Activated CD4-positive, alpha-beta T cell treated with anti-CD3 and anti-CD28 coated beads, Interleukin-10, Interleukin-2, amounts not matched to agents 100 ng/mL and 50 ng/mL, durations not matched to agents 16 hours and 8 hours (primary cell): Measurements from ENCODE around the gene BIRC3.
"Not testable (repeated sequence)": the region's sequence is repeated elsewhere in the genome, so short reads cannot be mapped to it uniquely, and the experiment has no call there.

Source experiments
- DNase-seq: peaks from one replicate; pipeline ENCODE4 v3.0.0-alpha.2; 2020

The BIRC3 gene

DNA sequence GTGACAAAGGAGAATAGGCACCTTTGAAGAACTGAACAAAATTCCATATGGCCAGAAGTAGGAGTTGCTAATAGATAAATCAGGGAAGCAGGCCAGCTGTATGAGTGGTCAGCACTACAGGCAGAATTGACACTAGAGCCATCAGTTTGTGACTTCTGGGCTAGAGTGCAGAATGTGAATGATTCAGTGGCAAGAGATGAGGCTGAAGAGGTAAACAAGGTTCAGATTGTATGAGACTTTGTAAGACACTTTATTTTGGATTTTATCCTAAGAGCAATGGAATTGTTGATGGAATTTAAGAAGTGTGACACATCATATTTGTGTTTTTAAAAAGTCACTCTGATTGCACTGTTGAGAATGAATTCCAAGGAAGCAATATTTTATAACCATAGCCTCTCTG is 12.9 kb downstream of the BIRC3 start:
- no peak for DNase-seq

DNA sequence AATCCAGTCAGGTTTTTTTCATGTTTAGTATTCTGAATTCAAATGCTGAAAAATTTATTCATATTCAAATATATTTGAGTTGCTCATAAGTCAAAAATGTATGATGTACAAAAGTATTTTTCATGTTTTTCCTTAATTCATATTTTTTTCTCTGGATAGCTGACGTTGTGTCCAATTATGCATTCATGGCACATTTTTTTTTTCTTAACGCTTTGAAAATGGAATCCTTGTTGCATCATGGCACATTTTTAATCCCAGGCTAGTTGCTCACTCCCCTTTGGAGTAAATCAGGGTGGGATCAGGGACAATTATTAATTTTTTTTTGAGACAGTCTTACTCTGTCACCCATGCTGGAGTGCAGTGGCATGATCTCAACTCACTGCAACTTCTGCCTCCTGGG is 14.1 kb downstream of the BIRC3 start:
- no peak for DNase-seq

DNA sequence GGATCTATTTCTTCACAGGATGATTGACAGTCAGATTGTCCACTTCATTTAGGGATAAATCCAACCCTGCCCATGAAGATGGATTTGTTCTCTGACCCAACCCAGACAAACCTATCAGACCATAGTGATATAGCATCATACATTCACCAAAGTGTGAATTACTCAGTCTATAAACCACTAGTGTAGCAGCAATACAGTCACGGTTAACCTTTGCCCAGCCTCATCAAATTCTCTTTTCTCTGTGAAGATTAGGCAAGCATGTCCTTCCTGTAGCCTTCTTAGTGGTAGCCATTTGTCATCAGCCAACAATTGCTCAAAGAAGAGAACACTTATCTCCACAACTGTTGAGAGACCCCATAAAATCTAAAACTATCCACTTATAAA is 15.3 kb downstream of the BIRC3 start:
- DNase-seq = no peak

DNA sequence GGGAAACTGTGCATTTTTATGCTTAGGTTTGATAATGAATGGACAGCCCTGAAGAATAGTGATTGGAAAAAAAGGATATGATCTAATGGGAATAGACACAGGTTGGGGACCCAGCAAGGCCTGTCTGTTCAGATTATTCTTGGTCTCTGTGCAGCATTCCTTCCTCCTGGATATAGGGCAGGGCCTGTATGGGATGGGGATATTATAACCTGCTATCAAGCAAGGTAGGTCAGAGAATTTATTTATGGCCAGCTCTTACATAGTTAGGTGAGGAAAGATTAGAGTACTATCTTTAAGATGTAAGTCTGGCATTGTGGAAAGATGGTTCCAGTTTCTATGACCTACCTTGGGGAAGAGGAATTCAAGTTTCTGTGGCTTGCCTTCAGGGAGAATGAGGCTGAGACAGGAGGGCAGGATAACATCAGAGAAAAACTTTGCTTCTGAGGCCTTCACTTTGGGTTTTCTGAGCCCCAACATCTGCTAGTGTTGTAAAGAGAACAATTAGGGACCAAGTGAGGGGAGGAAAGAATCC is 21.3 kb downstream of the BIRC3 start:
- DNase-seq = no peak

DNA sequence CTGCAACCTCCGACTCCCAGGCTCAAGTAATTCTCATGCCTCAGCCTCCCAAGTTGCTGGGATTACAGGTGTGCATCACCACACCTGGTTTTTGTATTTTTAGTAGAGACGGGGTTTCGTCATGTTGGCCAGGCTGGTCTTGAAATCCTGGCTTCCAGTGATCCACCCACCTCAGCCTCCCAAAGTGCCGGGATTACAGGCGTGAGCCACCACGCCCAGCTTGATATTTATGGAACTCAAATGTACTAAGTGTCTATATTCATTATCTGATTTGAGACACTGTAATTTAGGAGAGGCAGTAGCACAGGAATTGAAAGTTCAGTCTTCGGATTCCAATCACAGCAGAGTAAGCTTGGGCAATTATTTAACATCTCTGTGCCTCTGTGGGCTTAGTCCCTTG is 24.0 kb downstream of the BIRC3 start:
- DNase-seq = not testable (repeated sequence)

DNA sequence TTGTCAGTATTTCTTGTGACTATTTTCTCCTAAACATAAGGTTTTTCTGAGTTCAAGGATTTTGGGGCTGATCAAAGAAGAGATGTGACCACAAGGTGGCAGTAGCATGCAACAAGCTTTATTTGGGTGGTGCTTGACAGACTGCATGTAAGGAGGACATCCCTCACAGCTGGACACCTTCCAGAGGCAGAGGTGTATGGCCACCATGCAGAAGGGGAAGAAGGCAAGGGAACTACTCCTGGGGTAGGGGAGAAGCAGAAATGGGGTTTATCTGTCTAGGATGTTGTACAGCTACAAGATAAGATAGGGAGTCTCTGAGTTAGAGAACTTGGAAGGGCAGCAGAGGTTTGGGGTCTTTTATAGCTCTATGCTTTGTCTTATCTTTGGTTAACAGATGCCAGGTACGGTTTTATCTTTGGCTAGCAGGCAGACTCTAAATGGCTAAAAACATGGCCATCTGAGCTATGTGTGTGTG is 24.6 kb downstream of the BIRC3 start:
- peak; percentile 78 for DNase-seq

DNA sequence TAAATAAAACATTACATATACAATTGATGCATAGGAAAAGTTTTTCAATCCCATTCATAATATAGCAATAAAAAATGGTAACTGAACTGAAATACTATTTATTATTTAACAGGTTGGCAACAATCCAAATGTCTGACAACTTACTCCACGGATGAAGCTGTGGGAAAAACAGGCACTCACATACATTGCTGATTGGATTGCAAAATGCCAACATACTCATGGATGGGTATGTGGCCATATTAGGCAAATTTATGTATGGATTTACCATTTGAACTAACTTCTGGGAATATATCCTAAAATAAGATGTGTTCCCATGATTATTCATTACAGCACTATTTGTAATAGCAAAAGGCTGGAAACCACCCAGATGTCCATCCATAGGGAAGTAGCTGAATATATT is 26.5 kb downstream of the BIRC3 start:
- no peak for DNase-seq

DNA sequence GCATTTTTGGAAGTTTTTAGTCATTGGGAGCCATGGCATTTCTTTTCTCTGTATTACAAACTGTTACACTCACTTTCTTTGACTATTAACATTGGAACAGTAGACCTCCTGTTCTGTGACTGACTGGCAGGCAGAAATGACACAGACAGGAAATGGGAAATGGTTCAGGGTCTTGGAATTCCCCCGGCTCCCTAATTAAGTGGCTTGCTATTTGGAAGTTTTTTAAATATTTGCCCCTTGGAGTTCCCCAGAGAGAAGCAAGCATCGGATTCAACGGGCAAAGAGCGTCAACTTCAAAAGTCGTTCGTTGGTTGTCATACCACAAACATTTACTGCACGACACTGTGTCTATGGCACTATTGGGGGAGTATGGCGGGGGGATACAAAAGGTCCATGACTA is 28.6 kb downstream of the BIRC3 start:
- DNase-seq = peak; percentile 53

DNA sequence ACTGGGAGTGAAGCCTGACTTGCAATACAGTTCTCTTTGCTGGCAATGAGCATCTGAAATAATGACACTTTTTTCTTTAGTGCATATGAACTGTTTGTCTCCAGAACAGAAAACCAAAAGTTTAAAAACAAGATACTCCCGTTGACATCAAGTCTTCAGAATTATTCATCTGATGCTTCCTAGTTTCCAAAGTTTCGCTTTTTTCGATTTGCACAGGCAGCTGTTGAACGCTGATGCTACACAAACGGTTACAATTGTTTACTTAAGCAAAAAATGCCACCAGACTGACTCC is 29.1 kb downstream of the BIRC3 start:
- DNase-seq = no peak

DNA sequence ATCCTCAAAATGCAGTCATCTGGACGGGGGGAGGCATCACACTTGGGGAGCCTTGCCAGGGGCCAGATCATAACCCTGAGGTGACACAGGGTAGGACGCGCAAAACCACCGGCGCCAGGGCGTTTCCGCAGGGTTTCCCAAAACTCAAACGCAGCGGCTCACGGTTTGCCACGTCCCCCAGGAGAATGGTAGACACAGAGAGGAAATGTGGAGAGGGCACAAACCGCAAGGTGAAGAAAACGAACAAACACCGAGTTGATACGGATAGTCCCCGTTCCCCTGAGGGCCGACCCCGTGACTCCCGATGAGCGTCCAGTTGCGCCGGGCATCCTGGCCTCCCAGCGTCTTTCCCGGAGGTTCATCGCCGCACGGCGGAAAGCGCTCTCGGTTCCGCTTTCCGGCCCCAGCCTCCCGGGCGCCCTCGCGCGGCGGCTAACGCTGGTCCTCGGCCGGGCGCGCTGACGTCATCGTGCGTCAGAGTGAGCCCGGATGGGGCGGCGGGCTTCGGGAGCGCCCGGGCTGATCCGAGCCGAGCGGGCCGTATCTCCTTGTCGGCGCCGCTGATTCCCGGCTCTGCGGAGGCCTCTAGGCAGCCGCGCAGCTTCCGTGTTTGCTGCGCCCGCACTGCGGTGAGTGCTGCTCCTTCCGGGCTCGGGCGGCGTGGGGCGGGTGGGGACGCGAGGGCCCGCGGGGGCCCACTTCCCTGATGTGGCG is 29.6 kb downstream of the BIRC3 start, which contains the start of gene BIRC2:
Gene BIRC2 (plus strand): TSS at position 467 of the 714 bp plus-strand sequence. CDS start 2,641 bp downstream, outside the sequence.
- peak; percentile 96 for DNase-seq

DNA sequence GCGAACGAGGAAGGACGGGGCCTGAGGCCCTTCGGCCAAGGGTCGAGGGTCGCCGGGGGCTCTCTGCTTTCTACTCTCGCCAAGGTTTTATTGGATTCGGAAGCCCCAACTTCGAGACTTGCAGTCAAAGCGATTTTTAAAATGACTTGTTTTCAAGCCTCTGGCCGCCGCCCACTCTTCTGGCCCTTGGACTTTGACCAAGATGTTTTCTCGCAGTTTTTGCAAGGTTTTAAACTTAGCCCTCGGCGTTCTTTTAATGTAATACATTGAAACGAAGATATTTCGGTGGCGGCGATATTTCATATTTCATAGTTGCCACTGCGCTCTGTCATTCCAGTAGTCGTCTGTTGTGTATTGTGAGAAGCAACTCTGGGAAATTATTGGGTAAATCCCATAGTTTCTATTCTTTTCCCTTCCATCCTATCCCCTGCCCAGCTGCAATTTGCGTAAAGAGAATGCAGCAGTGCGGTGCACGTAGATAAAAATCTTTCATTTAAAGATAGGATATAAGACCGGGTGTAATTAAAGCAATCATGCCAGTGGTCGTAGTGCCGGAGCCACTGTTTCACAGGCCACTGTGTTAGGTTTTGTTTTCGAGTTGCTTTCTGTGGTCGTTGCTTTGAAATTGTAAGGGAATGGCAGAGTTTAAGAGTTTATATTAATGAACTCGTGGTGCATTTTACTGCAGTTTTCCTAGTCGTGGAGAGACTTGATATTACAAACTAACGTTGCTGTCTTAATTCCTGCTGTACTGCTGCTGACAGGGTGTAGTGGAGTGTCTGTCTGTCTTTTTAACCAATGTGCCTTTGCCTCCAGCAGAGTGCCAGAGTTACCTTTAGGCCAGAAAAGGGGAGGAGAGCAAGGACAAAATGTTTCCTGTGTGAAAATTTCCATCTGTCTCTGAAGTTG is 30.4 kb downstream of the BIRC3 start:
- DNase-seq = peak; percentile 49

DNA sequence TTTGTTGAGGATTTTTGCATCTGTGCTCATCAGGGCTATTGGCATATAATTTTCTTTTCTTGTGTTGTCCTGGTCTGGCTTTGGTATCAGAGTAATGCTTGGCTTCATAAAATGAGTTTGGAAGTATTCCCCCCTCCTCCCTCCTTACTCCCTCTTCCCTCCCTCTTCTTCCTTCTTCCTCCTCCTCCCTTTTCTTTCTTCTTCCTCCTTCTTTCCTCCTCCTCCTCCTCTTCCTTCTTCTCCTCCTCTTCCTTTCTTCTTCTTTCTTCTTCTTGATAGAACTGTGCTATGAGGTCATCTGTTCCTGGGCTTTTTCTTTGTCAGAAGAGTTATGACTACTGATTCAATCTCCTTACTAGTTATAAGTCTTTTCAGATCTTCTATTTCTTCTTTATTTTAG is 39.8 kb downstream of the BIRC3 start:
- no peak for DNase-seq

DNA sequence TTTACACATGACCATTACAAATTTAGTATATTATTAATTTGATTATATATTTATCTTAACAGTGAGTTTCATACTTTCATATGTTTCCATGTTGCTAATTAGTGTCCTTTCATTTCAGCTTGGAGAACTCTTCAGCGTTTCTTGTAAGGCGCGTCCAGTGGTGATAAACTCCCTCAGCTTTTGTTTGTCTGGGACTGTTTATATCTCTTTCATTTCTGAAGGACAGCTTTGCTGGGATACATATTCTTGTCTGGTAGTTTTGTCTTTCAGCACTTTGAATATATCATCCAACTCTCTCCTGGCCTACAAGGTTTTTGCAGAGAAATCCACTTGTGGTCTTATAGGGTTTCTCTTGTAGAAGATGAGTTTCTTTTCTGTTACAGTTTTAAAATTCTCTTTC is 42.1 kb downstream of the BIRC3 start:
- no peak for DNase-seq

DNA sequence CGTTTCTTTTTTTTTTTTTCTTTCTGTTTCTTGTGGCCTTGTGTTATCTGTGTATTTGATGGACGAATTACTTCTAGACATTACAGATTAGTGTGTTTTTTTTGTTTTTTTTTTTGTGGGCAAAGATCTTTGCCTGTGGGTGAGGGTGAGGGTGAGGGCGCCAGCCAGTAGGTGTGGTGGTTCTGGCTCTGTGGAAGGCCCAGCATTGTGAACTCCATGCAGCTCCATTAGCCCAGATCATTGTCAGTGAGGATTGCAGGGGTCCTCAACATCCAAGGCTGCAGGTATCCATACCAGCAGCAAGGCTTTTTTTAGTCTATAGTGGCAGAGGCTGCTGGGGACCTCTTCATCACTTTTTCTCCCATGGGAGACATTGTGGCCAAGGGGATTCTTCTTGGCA is 43.4 kb downstream of the BIRC3 start:
- no peak for DNase-seq

DNA sequence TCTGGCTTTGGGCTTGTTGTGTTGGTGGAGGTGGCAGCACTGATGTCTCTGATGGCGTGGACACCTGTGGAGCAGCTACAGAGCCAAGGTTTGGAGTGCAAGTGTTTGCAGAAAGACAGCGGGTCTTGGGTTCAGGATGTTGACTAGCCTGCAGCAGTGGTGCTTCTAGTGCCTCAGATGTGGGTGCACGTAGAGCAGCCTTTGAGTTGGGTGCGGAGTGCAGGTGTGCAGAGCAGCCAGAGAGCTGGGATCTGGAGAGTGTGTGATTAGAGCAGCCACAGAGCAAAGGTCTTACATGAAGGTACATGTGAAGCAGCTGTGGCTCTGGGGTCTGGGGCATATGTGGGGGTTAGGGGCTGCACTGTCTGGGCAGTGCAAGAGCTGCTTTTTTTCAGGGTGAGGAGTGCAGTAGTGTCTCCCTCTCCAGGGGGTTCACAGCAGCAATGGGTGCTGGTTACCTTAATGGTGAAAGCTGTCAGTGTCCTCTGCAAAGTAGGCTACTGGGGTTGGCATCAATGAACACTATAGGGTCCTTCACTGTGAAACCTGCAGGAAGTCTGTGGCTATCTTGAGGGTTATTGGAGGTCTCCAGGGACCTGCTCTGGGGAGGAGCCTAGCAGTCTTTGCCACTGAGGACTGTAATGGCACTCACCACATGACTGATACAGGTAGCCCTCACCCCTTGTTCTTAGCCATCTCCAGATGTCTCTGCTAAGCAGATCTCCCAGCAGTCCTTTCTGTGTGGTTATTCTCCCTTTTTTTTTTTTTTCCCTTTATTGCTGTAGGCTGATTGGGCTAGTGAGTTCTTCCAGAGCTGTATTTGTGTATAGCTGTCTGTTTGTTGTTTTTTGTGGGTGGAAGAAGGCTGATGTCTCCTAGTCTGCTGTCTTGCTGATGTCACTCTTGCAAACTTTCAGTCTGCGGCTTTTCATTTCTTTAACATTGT is 44.1 kb downstream of the BIRC3 start:
- DNase-seq = no peak

DNA sequence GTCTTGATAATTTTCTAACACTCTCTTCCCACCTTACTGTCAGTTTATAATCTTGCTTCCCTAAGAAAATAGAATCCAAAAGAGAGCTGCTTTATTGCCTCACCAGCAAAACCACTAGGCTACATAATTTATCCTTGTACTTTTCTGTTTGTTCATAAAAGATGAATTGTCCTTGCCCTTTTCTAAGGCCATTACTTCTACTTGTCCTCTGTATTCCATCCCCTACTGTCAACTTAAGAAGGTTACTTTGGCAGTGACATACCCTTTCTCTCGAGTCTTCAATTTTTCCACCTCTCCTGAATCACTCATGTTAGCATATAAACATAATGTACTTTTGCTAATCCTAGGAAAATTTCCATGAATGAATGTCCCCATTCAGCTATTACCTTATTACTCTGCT is 47.7 kb downstream of the BIRC3 start:
- no peak for DNase-seq

DNA sequence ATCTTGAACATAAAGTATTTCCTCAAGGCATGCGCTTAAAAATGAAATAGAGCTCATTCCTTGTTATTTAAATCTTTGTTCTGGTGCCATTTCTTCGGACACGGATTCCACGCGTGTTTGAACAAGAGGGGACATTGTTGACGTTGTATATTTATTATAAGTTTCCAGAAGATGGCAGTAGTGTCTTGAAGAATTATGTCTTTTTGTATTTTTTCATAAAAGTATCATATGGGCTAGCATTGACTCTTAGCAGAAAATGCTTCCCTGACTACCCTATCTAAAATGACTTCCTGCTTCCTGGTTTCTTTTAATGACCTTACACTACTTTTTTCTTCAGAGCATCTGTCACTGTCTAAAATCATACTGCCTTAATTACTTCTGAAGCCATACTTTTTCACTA is 50.1 kb downstream of the BIRC3 start:
- DNase-seq = peak; percentile 17

DNA sequence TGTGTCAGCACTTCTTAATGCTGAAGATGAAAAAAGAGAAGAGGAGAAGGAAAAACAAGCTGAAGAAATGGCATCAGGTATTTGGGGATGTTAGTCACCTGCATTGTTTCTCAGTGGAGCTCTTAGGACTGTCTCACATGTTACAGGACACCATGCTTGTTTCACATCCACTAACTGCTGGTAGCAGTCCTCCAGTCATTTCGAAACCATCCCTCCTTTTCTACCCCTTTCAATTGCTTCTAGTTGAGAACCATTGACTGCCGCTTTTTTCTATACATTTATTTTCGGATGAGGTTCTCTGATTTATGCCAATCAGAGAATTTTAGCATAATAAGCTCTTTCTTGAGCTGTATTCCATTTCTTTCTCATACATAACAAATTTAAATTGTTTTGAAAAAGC is 51.2 kb downstream of the BIRC3 start:
- DNase-seq = peak; percentile 70

DNA sequence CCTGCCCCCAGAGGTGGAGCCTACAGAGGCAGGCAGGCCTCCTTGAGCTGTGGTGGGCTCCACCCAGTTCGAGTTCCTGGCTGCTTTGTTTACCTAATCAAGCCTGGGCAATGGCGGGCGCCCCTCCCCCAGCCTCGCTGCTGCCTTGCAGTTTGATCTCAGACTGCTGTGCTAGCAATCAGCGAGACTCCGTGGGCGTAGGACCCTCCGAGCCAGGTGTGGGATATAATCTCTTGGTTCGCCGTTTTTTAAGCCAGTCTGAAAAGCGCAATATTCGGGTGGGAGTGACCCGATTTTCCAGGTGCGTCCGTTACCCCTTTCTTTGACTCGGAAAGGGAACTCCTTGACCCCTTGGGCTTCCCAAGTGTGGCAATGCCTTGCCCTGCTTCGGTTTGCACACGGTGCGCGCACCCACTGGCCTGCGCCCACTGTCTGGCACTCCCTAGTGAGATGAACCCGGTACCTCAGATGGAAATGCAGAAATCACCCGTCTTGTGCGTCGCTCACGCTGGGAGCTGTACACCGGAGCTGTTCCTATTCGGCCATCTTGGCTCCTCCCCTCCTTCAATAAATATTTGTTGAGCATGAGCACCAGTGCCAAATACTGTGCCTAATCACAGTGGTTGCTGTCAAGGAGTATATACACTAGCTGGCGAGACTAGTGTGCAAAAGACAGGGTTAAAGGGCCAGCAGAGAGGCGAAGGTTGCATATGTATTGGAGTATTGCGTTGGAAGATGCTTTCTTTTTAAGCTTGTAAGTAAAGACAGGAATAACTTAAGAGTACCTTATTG is 57.5 kb downstream of the BIRC3 start:
- not testable (repeated sequence) for DNase-seq

DNA sequence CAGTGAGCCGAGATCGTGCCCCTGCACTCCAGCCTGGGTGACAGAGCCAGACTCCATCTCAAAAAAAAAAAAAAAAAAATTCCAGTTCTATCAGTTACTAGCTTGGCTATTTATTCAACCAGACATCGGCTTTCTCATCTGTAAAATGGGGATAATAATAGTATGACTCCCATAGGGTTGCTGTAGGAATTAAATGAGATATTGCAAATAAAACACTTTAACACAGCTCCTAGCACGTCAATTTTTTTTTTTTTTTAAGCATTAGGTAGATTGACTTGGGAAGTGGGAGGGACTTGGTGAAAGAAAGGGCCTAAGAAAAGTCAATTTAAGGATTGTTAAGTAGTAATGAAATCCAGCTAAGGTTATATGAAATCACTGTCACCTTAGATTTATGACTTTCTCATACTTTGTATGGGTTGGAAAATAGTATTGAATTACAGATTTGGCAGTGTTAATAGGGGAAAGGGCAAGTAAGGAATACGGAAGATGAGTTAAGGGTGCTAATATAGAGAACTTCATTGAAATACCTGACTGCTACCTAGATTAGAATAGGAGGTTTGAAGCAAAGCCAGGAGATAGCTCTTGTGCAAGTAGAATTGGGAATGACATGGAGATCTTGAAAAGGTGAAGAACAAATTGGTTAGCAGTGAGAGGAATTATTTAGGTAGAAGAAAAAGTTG is 58.6 kb downstream of the BIRC3 start:
- DNase-seq = no peak

DNA sequence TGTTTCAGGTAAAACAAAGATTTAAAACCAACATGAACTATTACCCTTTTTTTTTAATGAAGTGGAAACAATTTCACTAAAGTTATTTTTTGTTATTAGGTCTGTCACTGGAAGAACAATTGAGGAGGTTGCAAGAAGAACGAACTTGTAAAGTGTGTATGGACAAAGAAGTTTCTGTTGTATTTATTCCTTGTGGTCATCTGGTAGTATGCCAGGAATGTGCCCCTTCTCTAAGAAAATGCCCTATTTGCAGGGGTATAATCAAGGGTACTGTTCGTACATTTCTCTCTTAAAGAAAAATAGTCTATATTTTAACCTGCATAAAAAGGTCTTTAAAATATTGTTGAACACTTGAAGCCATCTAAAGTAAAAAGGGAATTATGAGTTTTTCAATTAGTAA is 60.6 kb downstream of the BIRC3 start:
- DNase-seq = no peak
